Activated CD8-positive, alpha-beta T cell treated with anti-CD3 and anti-CD28 coated beads for 36 hours (primary cell): ENCODE data around the gene NSG2. TPM values are rescaled to one million over a fixed set of nuclear protein-coding genes. Genes with fewer than 3 reads are reported as not detected.

ENCODE experiments used
- ATAC-seq: fragments of 200-7000 bp; cut with Tn5 transposase; one replicate; pipeline ENCODE4 v1.10.0; 2021; ENCODE audit warnings: mild to moderate bottlenecking, moderate library complexity
- CTCF ChIA-PET: fragments of 350-600 bp; sonication (Branson Sonifier 250); formaldehyde crosslinking; loops from one replicate; lab custom pipeline; 2021; ENCODE audit warnings: antibody characterized with exemption; lab: Charles Lee
- POLR2A ChIA-PET: fragments of 350-600 bp; sonication (Branson Sonifier 250); formaldehyde crosslinking; loops from one replicate; lab custom pipeline; 2021; ENCODE audit warnings: antibody characterized with exemption; lab: Charles Lee
- DNase-seq: peaks from one replicate; pipeline ENCODE4 v3.0.0-alpha.2; 2020
- H3K27ac Mint-ChIP-seq: one replicate; pipeline ENCODE4 v1.8.0; 2021; ENCODE audit warnings: mild to moderate bottlenecking, mixed read lengths
- H3K27me3 Mint-ChIP-seq: one replicate; pipeline ENCODE4 v1.8.0; 2021; ENCODE audit warnings: mixed read lengths
- H3K36me3 Mint-ChIP-seq: one replicate; pipeline ENCODE4 v1.8.0; 2021; ENCODE audit warnings: low read depth, mixed read lengths
- H3K4me1 Mint-ChIP-seq: one replicate; pipeline ENCODE4 v1.8.0; 2021; ENCODE audit warnings: low read depth, mixed read lengths
- H3K4me3 Mint-ChIP-seq: one replicate; pipeline ENCODE4 v1.8.0; 2021; ENCODE audit warnings: mild to moderate bottlenecking, moderate library complexity, mixed read lengths
- H3K9me3 Mint-ChIP-seq: one replicate; pipeline ENCODE4 v1.8.0; 2021; ENCODE audit warnings: mixed read lengths
- CTCF ChIP-seq: fragments of 200-600 bp; IDR thresholded peaks from one replicate; pipeline ENCODE4 v1.8.0; 2022; ENCODE audit warnings: antibody characterized with exemption, mild to moderate bottlenecking
- intact Hi-C: fragments of 100-400 bp; cut with micrococcal nuclease; formaldehyde crosslinking; loops from one replicate; pipeline ENCODE4 v1.10.0; 2022
- total RNA-seq, 2 experiments: library from RNA; stranded (reverse); gene quantifications; one replicate each; pipeline ENCODE4 v1.2.3, GENCODE V29; 2021

The NSG2 gene
- total RNA-seq, 2 experiments from 2014 or later = not detected

- ChIA-PET CTCF (no interaction called here), POLR2A (interaction anchor here (0.6 kb wide), 1 partner anchor 486 kb away, joined by 3 read pairs; no protein-coding TSS in a partner anchor)
- no peaks in the 10 kb centered on the region for H3K4me1 Mint-ChIP-seq
- H3K36me3 Mint-ChIP-seq = no peaks in the 10 kb centered on the region
- TF ChIP-seq CTCF = no peak
- no peak overlapping the region for H3K27ac Mint-ChIP-seq
- intact Hi-C loops = no loop called here
- ATAC-seq (no peak), DNase-seq (no peak)
- no peak overlapping the region for H3K4me3 Mint-ChIP-seq
- no peaks in the 10 kb centered on the region for H3K9me3 Mint-ChIP-seq
- H3K27me3 Mint-ChIP-seq = peaks cover 18% of the 10 kb centered on the region
These were observed 13.1 kb downstream of the NSG2 start for GRCh38 chr5:174058433-174059122.

GRCh38 chr5:174059247-174059646 is 13.7 kb downstream of the NSG2 start:
- ChIA-PET POLR2A (interaction anchor here (0.6 kb wide), 1 partner anchor 486 kb away, joined by 3 read pairs; no protein-coding TSS in a partner anchor), CTCF (no interaction called here)
- Mint-ChIP-seq H3K27ac (no peak overlapping the region), H3K4me3 (no peak overlapping the region), H3K4me1 (no peaks in the 10 kb centered on the region), H3K9me3 (no peaks in the 10 kb centered on the region), H3K27me3 (peaks cover 22% of the 10 kb centered on the region), H3K36me3 (no peaks in the 10 kb centered on the region)
- DNase-seq (no peak), ATAC-seq (no peak)
- intact Hi-C loops = no loop called here
- no peak for TF ChIP-seq CTCF

GRCh38 chr5:174063082-174063756 is 17.7 kb downstream of the NSG2 start:
- ChIA-PET POLR2A (no interaction called here), CTCF (no interaction called here)
- Mint-ChIP-seq H3K9me3 (no peaks in the 10 kb centered on the region), H3K4me3 (no peak overlapping the region), H3K4me1 (no peaks in the 10 kb centered on the region), H3K27ac (no peak overlapping the region), H3K27me3 (peaks cover 29% of the 10 kb centered on the region), H3K36me3 (no peaks in the 10 kb centered on the region)
- DNase-seq (no peak), ATAC-seq (no peak)
- TF ChIP-seq CTCF = no peak
- intact Hi-C loops = no loop called here

DNA sequence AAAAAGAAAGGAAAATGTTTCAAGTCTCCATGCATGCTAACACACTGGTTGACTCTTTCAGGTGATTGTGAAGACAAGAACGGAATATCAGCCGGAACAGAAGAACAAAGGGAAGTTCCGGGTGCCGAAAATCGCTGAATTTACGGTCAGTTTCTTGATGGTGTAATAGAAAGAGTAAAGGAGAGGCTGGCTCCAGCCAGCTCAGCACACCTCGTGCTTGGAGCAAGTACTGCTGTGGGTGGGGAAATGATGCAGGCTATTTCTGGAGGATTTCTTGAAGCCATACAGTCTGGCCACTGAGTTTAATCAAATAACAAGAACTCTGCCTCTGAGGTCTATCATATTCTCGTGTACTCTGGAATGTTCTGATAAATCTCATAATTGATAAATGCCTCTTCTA is 18.7 kb downstream of the NSG2 start:
- DNase-seq (no peak), ATAC-seq (no peak)
- ChIA-PET POLR2A (no interaction called here), CTCF (no interaction called here)
- Mint-ChIP-seq H3K27me3 (peaks cover 29% of the 10 kb centered on the region), H3K27ac (no peak overlapping the region), H3K9me3 (no peaks in the 10 kb centered on the region), H3K36me3 (no peaks in the 10 kb centered on the region), H3K4me3 (no peak overlapping the region), H3K4me1 (no peaks in the 10 kb centered on the region)
- intact Hi-C loops = no loop called here
- no peak for TF ChIP-seq CTCF

DNA sequence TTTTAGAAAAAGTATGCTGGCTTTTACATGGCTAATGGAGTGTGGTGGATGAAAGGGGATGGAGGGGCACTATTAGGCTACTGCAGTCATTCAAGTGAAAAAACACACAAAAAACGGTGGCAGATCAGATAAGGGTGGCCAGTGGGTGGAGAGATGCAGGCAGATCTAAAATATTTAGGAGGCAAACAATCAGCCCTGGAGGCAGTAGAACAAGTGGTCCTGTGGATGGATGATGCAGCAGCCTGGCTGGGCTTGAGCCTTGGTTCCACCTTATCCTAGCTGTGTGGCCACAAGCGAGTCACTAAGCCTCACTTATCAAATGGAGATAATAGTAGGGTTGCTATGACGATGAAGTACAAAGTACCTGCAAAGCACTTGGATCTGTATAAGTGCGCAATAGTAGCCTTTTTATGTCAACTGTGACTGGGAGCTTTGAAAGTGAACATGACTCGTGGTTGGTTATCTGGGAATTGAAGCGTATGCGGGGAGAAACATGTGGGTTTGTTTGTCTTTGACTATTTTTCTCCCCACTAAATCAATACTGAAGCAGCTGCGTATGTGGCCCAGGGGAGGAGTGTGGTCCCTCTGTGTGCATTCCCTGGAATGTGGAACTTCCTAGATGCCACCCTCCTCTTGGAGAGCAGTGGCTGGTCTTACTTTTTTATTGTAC is 20.2 kb downstream of the NSG2 start:
- no peak for TF ChIP-seq CTCF
- Mint-ChIP-seq H3K4me3 (no peak overlapping the region), H3K4me1 (no peaks in the 10 kb centered on the region), H3K27me3 (peaks cover 27% of the 10 kb centered on the region), H3K9me3 (no peaks in the 10 kb centered on the region), H3K27ac (no peak overlapping the region), H3K36me3 (no peaks in the 10 kb centered on the region)
- ATAC-seq = no peak
- ChIA-PET CTCF (no interaction called here), POLR2A (no interaction called here)
- no peak for DNase-seq
- intact Hi-C loops = no loop called here
